GM12878 (cell line): ENCODE measurements around the gene KMT2B. TPM values are rescaled to one million over a fixed set of nuclear protein-coding genes. Genes with fewer than 3 reads are reported as not detected.
A peak's percentile ranks its signal among the peaks of the same experiment; 100 is the strongest.

Experiments
- FOXM1 ChIP-seq: IDR thresholded peaks from 2 replicates; pipeline ENCODE4 v1.6.1; 2012; ENCODE audit warnings: low read depth, mild to moderate bottlenecking, inconsistent platforms, low read length, moderate library complexity
- GATAD2B ChIP-seq: fragments of 450-650 bp; conservative IDR thresholded peaks from 2 replicates; pipeline ENCODE4 v1.6.1; 2017; ENCODE audit warnings: low read depth, mild to moderate bottlenecking, moderate library complexity
- MEF2B ChIP-seq: fragments of 450-650 bp; IDR thresholded peaks from 2 replicates; pipeline ENCODE4 v1.6.1; 2018; ENCODE audit warnings: mild to moderate bottlenecking, moderate library complexity; ENCODE audit not compliant: partially characterized antibody, poor library complexity, severe bottlenecking
- MYB ChIP-seq: fragments of 150-350 bp; IDR thresholded peaks from 2 replicates; pipeline ENCODE4 v1.6.1; 2014; ENCODE audit warnings: mild to moderate bottlenecking, low read depth, low read length, borderline replicate concordance
- NFIC ChIP-seq: IDR thresholded peaks from 2 replicates; pipeline ENCODE4 v1.6.1; 2012; ENCODE audit warnings: low read depth, mild to moderate bottlenecking, inconsistent platforms, low read length, moderate library complexity
- NFYA ChIP-seq: IDR thresholded peaks from 2 replicates; pipeline ENCODE4 v1.6.1; 2011; ENCODE audit warnings: low read depth, mild to moderate bottlenecking, low read length, improper control_type of control experiment, borderline replicate concordance
- NR2C2 ChIP-seq: IDR thresholded peaks from 2 replicates; pipeline ENCODE4 v1.6.1; 2011; ENCODE audit warnings: borderline replicate concordance, low read depth; ENCODE audit not compliant: control insufficient read depth, insufficient read length
- PML ChIP-seq: IDR thresholded peaks from 2 replicates; pipeline ENCODE4 v1.6.1; 2012; ENCODE audit warnings: low read length, inconsistent platforms
- POLR2A ChIP-seq: IDR thresholded peaks from 2 replicates; pipeline ENCODE4 v1.6.1; 2011; ENCODE audit warnings: low read depth, mild to moderate bottlenecking, low read length
- POLR2AphosphoS2 ChIP-seq: IDR thresholded peaks from 2 replicates; pipeline ENCODE4 v1.6.1; 2011; ENCODE audit warnings: low read depth, mild to moderate bottlenecking, low read length, improper control_type of control experiment, moderate library complexity
- POU2F2 ChIP-seq: IDR thresholded peaks from 3 replicates; pipeline ENCODE4 v1.6.1; 2011; ENCODE audit warnings: low read depth, mild to moderate bottlenecking, low read length, borderline replicate concordance
- RCOR1 ChIP-seq: conservative IDR thresholded peaks from 2 replicates; pipeline ENCODE4 v1.6.1; 2012; ENCODE audit warnings: low read depth, low read length, improper control_type of control experiment
- RELA ChIP-seq: fragments of 450-650 bp; IDR thresholded peaks from 2 replicates; pipeline ENCODE4 v1.8.0; 2014; ENCODE audit warnings: borderline replicate concordance; ENCODE audit not compliant: partially characterized antibody
- RFX5 ChIP-seq: IDR thresholded peaks from 2 replicates; pipeline ENCODE4 v1.6.1; 2011; ENCODE audit warnings: low read depth, low read length, improper control_type of control experiment
- TAF1 ChIP-seq: IDR thresholded peaks from 2 replicates; pipeline ENCODE4 v1.6.1; 2011; ENCODE audit warnings: mild to moderate bottlenecking, low read depth, low read length, borderline replicate concordance
- TCF7 ChIP-seq: IDR thresholded peaks from 2 replicates; pipeline ENCODE4 v1.6.1; 2014; ENCODE audit warnings: antibody characterized with exemption, borderline replicate concordance
- ZSCAN29 ChIP-seq: fragments of 450-650 bp; IDR thresholded peaks from 2 replicates; pipeline ENCODE4 v1.6.1; 2017; ENCODE audit warnings: mild to moderate bottlenecking, moderate library complexity
- polyA plus RNA-seq, 11 experiments: library from polyadenylated mRNA; depleted of rRNA in 4 of 11; unstranded in 6 of 11; stranded (reverse) in 5 of 11; fragments of >200 nt; fragmentation: Nextera tagmentation in 4 of 11; fragmentation: Illumina TruSeq in 1 of 11; extraction: Ambion mirVana in 4 of 11; extraction: Trizol in 1 of 11; gene quantifications; 1 replicate in 1 of 11; 2 replicates in 10 of 11; pipeline versions ENCODE4 v1.2.1 to v1.2.3, GENCODE V29; 2011 to 2016; ENCODE audit warnings: inconsistent platforms in 2 of 11, missing spikeins in 2 of 11, low read depth in 1 of 11
- total RNA-seq, 4 experiments: library from RNA; depleted of rRNA in 3 of 4; stranded (reverse); fragments of >200 nt in 3 of 4; fragmentation: Illumina TruSeq in 1 of 4; extraction: Trizol in 1 of 4; gene quantifications; 2 replicates each; pipeline versions ENCODE4 v1.2.1 to v1.2.3, GENCODE V29; 2013 to 2021
- TF ChIP-seq, protein P1 (sequence below): fragments of 450-650 bp; IDR thresholded peaks from 2 replicates; pipeline ENCODE4 v1.6.1; 2016; ENCODE audit warnings: mild to moderate bottlenecking, moderate library complexity, borderline replicate concordance
- TF ChIP-seq, protein P2 (sequence below): fragments of 450-650 bp; IDR thresholded peaks from 2 replicates; pipeline ENCODE4 v1.6.1; 2017; ENCODE audit warnings: mild to moderate bottlenecking, low read depth, inconsistent platforms; ENCODE audit not compliant: poor library complexity, severe bottlenecking
- TF ChIP-seq, protein P3 (sequence below): IDR thresholded peaks from 2 replicates; pipeline ENCODE4 v1.6.1; 2011; ENCODE audit warnings: mild to moderate bottlenecking, low read depth, low read length, moderate library complexity; ENCODE audit not compliant: insufficient replicate concordance
- TF ChIP-seq, protein P4 (sequence below): fragments of 450-650 bp; IDR thresholded peaks from 2 replicates; pipeline ENCODE4 v1.6.1; 2014; ENCODE audit warnings: mild to moderate bottlenecking

Gene KMT2B
- total and polyA plus RNA-seq, 10 of the 15 experiments (the other 5 are each of a cell fraction or from before 2014, with no cell fraction given), result 0.71 to 35.6 (median 6.0) TPM

DNA sequence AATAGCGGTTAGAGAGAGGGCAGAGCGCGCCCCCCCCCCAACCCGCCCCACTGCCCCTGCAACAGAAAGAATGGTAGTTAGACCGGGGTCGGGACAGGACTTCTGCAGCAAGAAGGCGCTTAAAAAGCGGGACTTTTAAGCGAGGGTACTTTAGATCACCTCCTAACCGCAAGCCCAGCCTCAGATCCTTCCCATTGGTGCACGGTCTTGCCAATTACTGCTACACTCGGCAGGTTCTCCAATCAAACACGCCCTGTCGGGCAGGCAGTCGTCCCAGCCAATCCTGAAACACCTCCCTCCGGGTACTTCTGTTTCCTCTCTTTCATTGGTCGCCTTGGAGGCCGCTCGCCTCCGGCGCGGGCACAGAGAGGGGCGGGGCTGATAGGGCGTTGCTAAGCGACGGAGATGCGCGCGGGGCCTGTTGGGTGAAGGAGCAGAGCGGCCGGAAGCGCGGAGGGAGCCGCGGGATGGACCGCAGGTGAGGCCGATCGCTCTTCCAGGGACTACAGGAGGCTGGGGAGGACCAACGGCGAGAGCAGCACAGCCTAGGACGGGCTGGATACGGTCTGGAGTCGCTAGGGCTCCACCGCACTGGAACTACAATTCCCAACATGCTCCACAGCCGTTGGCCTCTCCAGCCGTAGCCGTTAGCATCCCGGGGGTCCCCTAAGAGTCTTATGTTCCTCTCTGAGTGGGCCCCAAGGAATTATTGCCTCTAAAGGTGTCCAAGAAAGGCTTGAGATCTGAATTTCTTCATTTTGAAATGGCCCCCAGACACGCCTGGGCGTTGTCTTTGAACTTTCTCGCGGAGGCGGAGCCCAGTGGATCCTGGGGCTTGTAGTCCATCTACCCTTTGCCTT is 40.2 kb downstream of the KMT2B start, which contains the start of gene PROSER3 (continued):
- TF ChIP-seq, protein P1, sequence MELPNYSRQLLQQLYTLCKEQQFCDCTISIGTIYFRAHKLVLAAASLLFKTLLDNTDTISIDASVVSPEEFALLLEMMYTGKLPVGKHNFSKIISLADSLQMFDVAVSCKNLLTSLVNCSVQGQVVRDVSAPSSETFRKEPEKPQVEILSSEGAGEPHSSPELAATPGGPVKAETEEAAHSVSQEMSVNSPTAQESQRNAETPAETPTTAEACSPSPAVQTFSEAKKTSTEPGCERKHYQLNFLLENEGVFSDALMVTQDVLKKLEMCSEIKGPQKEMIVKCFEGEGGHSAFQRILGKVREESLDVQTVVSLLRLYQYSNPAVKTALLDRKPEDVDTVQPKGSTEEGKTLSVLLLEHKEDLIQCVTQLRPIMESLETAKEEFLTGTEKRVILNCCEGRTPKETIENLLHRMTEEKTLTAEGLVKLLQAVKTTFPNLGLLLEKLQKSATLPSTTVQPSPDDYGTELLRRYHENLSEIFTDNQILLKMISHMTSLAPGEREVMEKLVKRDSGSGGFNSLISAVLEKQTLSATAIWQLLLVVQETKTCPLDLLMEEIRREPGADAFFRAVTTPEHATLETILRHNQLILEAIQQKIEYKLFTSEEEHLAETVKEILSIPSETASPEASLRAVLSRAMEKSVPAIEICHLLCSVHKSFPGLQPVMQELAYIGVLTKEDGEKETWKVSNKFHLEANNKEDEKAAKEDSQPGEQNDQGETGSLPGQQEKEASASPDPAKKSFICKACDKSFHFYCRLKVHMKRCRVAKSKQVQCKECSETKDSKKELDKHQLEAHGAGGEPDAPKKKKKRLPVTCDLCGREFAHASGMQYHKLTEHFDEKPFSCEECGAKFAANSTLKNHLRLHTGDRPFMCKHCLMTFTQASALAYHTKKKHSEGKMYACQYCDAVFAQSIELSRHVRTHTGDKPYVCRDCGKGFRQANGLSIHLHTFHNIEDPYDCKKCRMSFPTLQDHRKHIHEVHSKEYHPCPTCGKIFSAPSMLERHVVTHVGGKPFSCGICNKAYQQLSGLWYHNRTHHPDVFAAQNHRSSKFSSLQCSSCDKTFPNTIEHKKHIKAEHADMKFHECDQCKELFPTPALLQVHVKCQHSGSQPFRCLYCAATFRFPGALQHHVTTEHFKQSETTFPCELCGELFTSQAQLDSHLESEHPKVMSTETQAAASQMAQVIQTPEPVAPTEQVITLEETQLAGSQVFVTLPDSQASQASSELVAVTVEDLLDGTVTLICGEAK, result peak; percentile 83
- TF ChIP-seq FOXM1 (no peak; the same call in 1 of the 2 replicates), GATAD2B (peak; percentile 75), PML (peak; percentile 31; the same call in 1 of the 2 replicates), ZSCAN29 (no peak), NFIC (no peak), TCF7 (peak; percentile 85; the same call in 1 of the 2 replicates), RELA (peak; percentile 9), NR2C2 (no peak), NFYA (peak; percentile 90), POU2F2 (0 out of 3 replicates have a peak, but pooled peaks have one; percentile 17), MEF2B (peak; percentile 63), RFX5 (no peak), RCOR1 (0 out of 2 replicates have a peak, but pooled peaks have one; percentile 44), POLR2AphosphoS2 (peak; percentile 56; the same call in 1 of the 2 replicates), MYB (no peak), TAF1 (peak; percentile 36; the same call in 1 of the 2 replicates), POLR2A (peak; percentile 96)
- TF ChIP-seq, protein P2, sequence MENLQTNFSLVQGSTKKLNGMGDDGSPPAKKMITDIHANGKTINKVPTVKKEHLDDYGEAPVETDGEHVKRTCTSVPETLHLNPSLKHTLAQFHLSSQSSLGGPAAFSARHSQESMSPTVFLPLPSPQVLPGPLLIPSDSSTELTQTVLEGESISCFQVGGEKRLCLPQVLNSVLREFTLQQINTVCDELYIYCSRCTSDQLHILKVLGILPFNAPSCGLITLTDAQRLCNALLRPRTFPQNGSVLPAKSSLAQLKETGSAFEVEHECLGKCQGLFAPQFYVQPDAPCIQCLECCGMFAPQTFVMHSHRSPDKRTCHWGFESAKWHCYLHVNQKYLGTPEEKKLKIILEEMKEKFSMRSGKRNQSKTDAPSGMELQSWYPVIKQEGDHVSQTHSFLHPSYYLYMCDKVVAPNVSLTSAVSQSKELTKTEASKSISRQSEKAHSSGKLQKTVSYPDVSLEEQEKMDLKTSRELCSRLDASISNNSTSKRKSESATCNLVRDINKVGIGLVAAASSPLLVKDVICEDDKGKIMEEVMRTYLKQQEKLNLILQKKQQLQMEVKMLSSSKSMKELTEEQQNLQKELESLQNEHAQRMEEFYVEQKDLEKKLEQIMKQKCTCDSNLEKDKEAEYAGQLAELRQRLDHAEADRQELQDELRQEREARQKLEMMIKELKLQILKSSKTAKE, result peak; percentile 93
- TF ChIP-seq, protein P3, sequence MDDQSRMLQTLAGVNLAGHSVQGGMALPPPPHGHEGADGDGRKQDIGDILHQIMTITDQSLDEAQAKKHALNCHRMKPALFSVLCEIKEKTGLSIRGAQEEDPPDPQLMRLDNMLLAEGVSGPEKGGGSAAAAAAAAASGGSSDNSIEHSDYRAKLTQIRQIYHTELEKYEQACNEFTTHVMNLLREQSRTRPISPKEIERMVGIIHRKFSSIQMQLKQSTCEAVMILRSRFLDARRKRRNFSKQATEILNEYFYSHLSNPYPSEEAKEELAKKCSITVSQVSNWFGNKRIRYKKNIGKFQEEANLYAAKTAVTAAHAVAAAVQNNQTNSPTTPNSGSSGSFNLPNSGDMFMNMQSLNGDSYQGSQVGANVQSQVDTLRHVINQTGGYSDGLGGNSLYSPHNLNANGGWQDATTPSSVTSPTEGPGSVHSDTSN, result peak; percentile 97
- TF ChIP-seq, protein P4, sequence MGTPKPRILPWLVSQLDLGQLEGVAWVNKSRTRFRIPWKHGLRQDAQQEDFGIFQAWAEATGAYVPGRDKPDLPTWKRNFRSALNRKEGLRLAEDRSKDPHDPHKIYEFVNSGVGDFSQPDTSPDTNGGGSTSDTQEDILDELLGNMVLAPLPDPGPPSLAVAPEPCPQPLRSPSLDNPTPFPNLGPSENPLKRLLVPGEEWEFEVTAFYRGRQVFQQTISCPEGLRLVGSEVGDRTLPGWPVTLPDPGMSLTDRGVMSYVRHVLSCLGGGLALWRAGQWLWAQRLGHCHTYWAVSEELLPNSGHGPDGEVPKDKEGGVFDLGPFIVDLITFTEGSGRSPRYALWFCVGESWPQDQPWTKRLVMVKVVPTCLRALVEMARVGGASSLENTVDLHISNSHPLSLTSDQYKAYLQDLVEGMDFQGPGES, result peak; percentile 99
